Stimulated activated CD4-positive, alpha-beta T cell treated with anti-CD3 and anti-CD28 coated beads, Interleukin-4, amount 100 ng/mL, for 24 hours (primary cell): Measurements from ENCODE around the gene POC1B.

Experiments used
- DNase-seq: peaks from one replicate; pipeline ENCODE4 v3.0.0-alpha.2; 2020

The POC1B gene

DNA sequence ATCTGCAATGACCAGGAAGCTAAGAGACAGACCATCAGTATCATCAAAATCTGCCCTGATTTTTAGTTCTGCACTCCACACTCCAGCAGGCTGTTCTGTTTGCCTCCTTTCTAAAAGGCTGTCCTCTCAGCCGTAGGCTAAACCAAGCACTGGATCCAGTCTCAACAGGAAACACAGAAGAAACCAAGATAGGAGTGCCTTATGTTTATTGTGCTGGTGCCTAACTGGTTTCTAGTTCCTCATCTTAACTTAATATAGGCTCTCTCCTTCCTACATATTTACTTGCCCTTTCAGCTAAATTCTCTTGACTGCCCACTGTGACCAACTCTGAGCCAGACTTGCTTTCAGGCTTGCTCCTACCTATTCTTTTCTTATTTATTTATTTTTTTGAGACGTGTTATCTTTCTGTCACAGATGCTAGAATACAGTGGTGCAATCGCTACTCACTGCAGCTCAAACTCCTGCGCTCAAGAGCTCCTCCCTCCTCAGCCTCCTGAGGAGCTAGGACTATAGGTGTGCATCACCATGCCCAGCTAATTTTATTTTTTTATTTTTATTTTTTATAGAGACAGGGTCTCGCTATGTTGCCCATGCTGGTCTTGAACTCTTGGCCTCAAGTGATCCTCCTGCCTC is 32.1 kb downstream of the POC1B start:
- DNase-seq: no peak

DNA sequence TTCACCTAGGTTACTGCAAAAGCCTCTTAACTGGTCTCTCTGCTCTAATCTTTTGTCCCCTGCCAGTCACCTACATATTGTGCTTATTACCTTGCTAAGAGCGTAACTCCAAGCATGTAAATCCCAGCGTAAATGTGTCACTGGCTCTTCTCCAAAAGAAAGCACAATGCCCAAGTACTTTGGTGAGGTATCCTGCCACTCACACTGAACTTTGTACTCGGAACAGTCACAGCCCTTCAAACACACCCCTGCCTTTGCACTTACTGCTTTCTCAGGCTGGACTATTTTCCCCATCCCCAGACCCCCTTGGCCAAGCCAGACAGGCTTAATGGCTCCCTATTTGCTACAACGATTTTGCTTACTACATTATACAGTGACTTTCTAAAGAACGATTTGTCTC is 33.0 kb downstream of the POC1B start:
- DNase-seq: no peak

DNA sequence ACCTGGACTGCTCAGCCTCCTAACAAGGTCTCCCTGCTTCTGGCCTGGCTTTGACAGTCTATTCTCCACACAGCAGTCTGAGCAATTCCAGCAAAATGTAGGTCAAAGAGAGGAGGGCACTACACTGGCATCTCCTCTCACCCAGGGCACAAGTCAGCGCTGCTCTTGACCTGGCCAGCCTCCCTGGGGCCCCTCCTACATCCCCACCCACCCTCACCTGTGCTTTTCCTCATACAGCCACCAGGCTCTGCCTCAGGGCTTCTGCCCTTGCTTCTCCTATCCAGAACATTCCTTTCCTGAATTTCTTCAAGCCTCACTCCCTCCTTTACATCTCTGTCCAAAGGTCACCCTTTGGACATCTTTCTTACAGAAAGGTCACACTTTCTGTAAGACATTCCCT is 34.9 kb downstream of the POC1B start:
- no peak for DNase-seq

DNA sequence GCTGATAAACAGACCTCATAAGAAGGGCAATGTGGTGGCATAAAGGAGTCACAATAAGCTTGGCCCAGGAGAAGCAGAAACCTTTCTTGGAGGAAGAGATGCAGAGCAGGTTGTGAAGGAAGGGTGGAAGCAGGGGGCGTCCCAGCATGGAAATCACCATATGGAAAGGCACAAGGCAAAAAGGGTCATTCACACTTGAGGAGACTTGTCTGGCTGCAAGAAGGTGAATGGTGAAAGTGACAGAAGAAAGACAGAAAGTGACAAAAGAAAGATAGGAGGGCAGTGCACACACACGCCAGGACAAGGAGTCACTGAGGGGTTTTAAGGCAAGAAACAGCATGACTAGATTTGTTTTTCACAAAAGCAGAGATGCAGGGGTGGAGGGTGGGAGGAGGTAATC is 39.6 kb downstream of the POC1B start:
- no peak for DNase-seq

DNA sequence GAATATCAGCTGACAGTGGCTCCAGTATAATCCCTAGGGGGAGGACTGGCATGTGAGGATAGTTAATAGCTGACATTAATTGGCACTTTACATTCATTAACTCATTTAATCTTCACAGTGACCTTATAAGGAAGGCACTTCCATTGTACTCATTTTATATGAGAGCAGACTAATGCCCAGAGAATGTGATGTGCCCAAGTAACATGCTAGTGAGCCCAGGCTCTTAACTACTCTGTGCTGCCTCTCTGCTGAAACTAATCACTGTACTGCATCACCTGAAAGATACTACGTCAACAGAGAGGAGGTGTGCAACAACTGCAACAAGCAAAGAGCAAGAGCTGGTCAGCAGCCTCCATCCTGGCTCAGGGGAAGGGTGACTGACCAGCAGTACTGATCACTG is 41.4 kb downstream of the POC1B start:
- DNase-seq: no peak

DNA sequence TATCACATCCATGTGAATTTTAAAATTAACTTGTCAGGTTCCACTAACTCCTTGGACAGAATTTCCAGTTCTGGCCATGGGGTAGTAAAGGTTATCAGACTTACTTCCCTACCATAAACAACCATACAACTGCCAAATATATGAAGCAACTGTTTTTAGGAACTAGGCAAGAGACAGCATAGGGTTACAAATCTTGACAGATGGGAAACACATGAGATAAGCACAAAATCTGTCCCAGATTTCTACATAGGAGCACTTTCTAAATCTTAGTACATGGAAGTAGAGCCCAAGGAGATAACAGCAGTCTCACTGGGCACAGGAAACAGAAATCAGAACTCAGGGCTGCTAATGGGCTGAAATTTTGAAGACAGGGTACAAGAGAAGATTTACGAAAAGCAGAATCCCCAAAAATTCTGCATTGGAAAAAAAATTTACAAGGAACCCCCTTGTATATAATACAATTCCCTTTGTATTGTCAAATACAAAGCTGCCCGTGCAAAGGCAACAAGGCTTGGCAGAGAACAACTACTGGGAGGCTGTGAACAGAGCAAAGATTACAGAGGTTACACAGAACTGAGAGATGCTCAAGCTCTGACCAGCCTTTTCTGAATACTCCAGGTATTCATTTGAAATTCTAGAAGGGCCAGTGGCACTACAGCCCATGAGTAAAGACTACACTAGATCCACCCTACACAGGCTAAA is 44.5 kb downstream of the POC1B start:
- no peak for DNase-seq

DNA sequence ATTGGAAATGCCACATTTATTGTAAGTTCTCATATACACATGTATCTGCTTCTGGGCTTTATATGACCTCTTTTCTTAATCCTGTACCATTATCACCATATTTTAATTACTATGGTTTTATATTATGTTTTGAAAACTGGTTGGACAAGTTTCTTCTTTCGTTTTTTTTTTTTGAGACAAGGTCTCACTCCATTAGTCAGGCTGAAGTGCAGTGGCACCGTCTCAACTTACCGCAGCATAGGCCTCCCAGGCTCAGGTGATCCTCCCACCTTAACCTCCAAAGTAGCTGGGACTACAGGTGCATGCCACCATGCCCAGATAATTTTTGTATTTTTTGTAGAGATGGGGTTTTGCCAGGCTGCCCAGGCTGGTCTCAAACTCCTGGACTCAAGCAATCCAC is 45.9 kb downstream of the POC1B start:
- no peak for DNase-seq

DNA sequence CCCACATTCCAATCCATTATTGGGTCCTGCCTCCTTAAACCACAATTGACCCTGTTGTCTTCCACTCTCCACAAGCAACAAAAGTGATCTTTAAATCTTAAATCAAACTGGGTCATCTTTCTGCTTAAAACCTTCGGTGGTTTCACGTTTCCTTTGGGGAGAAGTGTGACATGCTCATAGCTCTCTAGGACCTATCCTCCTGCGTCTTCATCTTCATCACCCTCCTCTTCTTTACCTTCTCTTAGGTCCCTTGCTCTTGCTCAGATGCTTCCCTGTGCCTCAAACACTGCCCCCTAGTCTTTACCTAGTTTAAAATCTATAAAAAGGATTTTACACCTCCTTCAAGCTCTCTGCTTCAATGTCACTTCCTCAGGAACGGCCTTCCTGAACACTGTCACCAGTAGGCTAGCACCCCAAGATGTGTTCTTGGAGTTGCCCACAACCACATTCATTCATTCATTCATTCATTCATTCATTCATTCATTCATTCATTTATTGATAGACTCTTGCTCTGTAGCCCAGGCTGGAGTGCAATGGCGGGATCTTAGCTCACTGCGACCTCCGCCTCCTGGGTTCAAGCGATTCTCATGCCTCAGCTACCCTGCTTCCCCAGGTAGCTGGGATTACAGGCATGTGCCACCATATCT is 48.1 kb downstream of the POC1B start:
- DNase-seq: no peak

DNA sequence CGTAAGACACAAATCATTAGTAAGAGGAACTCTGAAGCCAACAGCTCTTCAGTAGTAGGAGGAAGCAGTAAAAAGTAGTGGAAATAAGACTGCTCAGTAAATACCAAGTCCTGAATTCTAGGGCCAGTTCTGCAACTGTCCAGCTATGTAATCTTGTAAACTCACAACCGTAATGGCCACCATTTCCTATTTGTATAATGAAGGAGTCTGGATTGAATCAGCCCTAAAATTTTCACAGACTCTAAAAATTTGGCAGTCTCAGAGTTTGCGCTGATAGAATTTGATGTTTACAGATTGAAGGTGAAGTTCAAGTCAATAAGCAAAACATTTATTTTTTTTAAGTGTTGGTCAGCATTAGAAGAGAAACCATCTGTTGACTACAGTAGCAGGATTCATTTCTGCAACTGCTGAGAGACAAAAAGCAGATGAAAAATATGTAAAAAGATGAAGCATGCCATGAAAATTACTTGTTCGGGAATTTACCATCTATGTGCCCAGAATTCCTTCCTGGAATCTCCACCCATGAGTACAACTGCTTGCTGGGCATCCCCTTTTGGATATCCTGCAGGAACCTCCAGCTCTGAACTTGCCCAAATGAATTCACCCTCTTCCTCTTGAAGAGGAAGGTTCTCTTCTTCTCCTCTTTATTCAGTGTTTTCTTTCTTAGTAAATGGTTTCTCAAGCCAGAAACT is 48.8 kb downstream of the POC1B start:
- DNase-seq: no peak

DNA sequence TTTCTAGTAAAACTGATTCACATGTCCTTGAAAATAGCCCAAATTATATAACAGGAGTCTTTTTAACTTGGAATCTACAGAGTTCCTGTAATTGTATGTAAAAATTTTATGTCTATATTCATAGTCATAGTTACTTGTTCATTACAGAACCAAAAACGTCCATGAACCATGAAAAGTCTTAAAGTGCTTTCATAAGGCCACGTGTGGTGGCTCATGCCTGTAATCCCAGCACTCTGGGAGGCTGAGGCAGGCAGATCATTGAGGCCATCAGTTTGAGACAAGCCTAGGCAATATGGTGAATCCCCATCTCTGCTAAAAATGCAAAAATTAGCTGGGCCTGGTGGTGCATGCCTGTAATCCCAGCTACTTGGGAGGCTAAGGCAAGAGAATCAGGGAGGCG is 49.6 kb downstream of the POC1B start:
- no peak for DNase-seq

DNA sequence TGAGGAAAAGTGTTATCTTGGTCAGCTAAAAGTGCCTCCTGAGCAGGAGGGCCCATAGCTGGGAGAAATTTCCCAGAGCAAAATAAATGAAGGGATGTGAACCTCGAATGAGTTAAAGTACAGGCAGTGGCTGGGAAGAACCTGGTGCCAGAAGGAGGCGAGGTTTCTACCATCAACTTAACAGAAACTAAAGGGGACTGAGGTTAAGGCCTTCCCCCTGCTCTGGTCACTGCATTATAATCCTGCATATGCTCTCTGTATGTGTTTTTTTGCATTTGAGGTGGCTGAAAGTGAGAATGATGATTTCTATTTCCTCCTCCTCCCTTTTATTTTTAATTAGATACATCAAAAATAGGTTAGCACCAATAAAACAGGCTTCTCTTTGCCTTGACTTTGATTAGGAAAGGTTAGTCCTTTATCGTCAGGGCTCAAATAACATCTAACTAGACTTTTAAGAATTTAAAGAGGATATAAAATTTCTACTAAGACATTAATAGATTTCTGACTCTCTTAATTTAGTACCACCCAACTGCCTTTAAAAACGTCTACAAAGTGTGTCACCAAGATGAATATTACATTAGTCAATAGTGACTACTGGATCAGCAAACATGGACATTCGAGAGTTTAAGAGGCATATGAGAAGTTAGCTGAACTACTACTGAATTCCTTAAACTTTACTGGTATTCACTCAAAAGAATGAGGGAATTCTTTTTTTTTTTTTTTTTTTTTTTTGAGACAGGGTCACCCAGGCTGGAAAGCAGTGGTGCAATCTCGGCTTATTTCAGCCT is 50.5 kb downstream of the POC1B start:
- no peak for DNase-seq

DNA sequence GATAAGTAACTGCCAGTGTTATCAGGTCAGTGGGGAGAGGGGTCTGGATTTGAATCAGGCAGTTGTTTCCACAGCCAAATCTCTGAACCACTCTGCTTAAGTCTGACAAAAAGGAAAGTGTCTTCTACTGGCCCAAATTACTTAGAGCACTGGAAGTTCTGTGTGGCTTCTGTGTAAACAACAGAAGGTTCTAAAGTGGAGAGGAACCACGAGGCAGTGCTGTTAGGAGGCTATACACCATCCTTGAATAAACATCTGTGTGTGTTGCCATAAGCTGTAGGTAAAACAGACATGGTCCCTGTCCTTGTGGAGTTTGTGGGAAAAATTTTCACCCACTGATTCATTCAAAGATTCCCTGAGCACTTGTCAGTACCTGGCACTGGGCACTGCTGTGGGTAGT is 51.2 kb downstream of the POC1B start:
- DNase-seq: no peak

DNA sequence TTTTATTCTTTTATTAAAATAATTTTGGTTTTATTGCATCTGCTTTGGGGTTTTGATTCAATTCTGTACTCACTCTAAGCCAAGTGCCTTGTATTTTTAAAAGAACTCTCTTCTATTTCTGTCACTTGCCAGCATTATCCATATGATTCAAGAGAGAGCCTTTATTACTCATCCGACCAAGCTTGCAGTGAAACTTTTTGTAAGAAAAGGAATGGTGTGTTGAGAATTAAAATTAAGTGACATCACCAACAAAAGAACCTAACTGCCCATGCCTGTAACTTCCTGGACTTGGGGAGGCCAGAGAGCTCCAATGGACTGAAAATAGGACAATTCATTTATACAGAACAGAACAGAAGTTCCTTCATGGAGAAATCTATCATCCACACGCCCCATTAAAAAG is 53.3 kb downstream of the POC1B start:
- DNase-seq: no peak

DNA sequence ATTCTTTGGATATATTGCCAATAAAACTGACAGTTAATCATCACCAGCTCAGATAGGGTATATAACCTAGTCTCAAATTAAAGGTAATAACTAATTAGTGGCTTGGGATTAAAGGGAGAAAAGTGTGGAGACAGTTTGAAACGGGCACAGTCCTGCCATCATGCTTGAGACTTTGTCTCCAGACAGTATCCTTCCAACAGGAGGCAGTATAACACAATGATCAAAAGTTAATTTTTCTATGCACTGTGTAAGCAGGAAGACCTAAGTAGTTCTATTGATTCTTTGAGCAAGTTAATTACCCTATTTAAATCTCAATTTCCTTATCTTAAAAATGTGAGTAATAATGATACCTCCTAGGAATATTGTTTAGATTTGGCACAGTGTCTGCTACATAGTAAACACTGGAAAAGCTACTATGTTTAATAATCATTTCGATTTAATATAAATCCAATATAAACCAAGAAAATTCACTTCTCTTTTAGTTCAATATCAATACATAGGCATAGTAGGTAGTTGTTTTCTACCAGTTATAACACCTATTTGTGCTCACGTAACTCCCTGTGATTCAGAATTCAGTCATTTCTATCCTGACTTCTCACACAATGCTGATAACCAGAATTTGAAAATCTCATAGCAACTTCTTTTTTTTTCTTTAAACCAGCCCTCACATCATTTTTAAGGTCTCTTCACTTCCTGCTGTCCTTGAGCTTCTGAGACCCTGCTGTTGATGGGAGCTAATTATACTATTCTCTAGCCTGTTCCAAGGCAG is 54.9 kb downstream of the POC1B start:
- no peak for DNase-seq

DNA sequence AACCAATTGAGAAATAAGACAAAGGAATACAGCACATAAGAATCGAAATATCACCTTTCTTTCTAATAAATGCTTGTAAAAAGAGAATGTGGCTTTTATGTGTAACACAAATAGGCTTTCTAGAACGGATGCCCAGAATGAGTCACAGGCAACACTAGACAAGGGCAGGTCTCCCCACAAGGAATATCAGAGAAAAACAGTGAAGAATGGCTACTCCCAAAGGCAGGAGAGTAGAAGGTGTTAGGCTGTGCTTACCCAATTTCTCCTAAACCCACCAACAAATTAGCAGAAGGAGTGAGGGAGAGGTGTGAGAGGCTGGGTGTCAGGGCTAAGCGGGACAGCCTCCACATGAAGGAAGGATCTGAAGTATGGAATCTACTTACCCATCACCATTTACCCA is 56.5 kb downstream of the POC1B start:
- DNase-seq: peak; percentile 22

DNA sequence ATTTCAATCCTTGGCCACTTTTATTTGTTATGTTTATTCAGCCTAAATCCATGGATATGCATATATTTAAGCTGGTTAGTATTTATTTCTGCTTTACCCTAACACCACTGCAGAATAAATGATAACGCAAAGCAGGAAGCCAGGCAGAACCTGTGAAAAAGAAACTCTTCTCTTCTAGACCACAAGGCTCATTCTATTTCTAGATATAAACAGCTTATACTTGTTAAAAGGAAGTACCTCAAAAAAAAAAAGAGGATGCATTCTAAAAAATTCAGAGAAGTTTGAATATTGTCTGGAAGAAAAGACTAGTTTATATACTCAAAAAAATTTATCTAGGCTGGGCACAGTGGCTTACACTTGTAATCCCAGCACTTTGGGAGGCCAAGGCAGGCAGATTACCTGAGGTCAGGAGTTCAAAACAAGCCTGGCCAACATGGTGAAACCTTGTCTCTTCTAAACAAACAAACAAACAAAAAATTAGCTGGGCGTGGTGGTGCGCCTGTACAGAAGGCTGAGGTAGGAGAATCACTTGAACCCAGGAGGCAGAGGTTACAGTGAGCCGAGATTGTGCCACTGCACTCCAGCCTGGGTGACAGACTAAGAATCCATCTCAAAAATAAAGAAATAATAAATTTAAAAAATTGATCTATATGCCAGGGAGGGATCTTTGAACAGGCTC is 57.1 kb downstream of the POC1B start:
- no peak for DNase-seq

DNA sequence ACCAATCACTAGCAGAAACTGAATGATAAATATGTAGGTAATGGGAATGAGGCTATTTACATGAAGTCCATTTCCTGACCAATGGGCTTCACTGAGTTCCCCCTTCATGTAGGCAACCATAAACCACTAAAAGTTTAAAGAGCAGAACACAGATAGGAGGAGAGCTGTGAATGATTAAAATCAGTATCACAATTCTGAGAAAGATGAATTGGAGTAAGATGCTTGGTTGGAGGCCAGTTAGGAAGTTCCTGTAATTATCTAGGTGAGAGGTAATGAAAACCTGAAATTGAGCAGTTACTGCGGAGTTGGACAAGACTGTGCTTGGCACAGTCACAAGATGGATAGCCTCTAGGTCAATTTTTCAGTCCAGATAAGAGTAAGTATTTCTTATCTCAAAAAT is 57.8 kb downstream of the POC1B start:
- no peak for DNase-seq

DNA sequence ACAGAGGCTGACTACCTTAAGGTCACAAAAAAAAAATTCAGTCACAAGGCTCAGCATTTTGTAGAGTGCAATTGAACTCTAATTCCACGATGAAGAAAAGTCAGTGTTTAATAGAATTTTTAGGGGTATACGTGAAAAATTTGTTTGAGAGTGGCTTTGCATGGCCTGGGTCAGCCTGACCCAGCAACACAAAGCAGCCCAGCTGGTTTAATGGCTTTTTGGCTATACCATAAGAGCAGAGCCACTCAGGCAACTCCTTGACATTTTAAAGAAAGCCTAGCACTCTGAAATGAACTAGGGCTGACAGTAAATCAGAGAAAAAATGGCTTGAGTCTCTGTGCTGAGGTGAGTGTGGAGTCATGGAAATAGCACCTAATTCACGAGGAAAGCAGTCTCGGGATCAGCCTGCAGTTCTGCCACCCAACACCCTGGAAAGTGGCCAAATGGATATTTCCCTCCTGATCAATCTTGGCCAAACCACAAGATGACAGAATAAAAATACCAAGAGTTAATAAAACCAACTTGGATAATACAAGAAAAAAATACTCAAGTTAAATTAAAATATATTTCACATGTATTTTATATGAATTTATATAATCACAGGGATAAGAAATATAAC is 60.8 kb downstream of the POC1B start:
- no peak for DNase-seq

DNA sequence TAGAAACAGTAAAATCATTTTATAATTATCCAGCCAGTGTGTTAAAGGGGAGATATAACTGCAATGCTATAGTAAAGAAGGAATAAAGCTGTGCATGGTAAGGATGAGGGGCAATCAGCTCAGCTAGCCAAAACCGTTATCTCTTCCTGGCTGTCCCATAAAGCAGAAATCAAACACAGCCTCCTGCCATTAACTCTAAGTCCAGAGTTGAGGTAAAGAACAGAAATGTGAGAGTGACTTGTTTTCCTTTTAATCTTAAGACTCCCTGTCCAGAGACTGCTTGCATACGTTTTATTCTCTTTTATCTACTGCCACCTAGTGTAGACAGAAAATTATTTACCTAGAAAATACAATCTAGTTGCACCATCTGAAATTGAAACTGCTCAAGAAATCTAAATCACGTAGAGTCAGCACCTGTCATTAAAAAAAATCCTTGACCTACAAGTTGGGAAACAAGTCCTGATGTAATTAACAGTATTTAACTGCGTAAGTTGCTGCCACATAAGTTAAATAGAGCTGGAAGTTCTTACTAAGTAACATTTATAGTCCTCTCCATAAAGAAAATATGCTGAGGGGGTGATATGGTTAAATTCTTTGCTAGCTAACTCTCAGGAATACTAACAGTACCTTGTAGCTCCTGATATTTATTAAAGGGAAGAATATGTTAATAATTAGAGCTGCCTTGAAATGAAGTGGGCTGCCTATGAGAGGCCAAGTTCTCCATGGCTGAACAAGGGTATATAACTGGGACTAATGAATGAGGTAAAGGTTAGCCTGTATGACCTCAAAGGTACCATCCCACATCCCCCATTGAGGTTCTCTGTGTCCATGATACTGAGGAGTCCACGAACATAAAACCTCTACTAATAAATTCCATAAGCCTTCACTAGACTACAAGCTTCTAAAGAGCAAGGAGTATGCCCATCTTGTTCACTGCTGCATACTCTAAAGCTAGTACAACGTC is 63.9 kb downstream of the POC1B start:
- DNase-seq: no peak

DNA sequence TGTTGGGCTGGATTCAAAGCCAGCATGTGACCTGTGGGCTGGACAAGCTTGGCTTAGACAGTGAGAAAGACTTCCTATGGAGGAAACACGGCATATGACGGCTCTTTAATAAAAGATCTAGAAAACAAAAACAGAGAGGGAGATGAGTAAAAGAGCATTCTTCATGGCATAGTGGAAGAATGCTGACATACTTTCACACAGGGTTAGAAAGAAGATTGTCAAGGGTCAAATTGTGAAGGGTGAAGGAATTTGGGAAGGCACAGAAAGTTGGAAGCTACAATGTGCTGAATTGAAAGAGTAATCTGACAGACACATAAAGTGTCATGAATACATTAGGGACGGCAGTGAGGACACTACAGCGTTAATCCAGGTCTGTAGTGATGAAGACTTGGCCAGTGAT is 64.7 kb downstream of the POC1B start:
- DNase-seq: no peak
